Endothelial cell of umbilical vein (primary cell): ENCODE data around the gene KLHL35. TPM values are rescaled to one million over a fixed set of nuclear protein-coding genes. Genes with fewer than 3 reads are reported as not detected.

Experiments used
- BruUV-seq: library from RNA; stranded (reverse); fragments of 400-500 nt; replicated peaks from 2 replicates; lab custom pipeline; 2021; lab: Mats Ljungman, UMichigan
- CTCF ChIA-PET: fragments of 300-600, 350-600 bp; sonication (Branson Sonifier 250); formaldehyde crosslinking; loops from one replicate; lab custom pipeline; 2021; ENCODE audit warnings: antibody characterized with exemption, inconsistent platforms; lab: Charles Lee
- POLR2A ChIA-PET: fragments of 300-600, 350-600 bp; sonication (Branson Sonifier 250); formaldehyde crosslinking; loops from one replicate; lab custom pipeline; 2021; ENCODE audit warnings: antibody characterized with exemption, inconsistent platforms; lab: Charles Lee
- DNase-seq: peaks from one replicate; pipeline ENCODE4 v3.0.0-alpha.2; 2011; ENCODE audit warnings: low read depth, low spot score
- FAIRE-seq: peaks from 2 replicates; lab custom pipeline; 2011; peaks lifted over from hg19 to GRCh38; lab: Jason Lieb, UNC
- H2AFZ ChIP-seq: 2 replicates; pipeline ENCODE4 v1.6.0; 2012; ENCODE audit warnings: low read depth, low read length, control low read depth, inconsistent platforms
- H3K27ac ChIP-seq: 2 replicates; pipeline ENCODE4 v1.5.1; 2011; ENCODE audit warnings: low read depth, mild to moderate bottlenecking, control low read depth, low read length, moderate library complexity; ENCODE audit not compliant: insufficient read depth
- H3K27me3 ChIP-seq, 2 experiments: 2 replicates each; pipeline versions ENCODE4 v1.6.0 to v1.6.1; 2011; ENCODE audit warnings: low read length in 2 of 2, mixed read lengths in 1 of 2; ENCODE audit not compliant: control insufficient read depth in 2 of 2, insufficient read depth in 2 of 2
- H3K36me3 ChIP-seq, 2 experiments: 2 replicates in 1 of 2; 3 replicates in 1 of 2; pipeline ENCODE4 v1.5.1; 2011; ENCODE audit warnings: low read length in 2 of 2, mild to moderate bottlenecking in 1 of 2, moderate library complexity in 1 of 2; ENCODE audit not compliant: control insufficient read depth in 2 of 2, insufficient read depth in 2 of 2; ENCODE audit errors: extremely low read depth in 1 of 2
- H3K4me1 ChIP-seq: 3 replicates; pipeline ENCODE4 v1.5.1; 2011; ENCODE audit warnings: mild to moderate bottlenecking, low read length; ENCODE audit not compliant: control insufficient read depth, insufficient read depth; ENCODE audit errors: extremely low read depth
- H3K4me2 ChIP-seq: 2 replicates; pipeline ENCODE4 v1.6.1; 2011; ENCODE audit warnings: low read length, control low read depth, mixed read lengths; ENCODE audit not compliant: insufficient read depth
- H3K4me3 ChIP-seq, 3 experiments: fragments of 200-600 bp in 1 of 3; sonication (generic), shearing (Covaris generic) in 1 of 3; replicated peaks in 1 of 3; 2 replicates each; pipeline ENCODE4 v1.5.1; 2011 to 2016; ENCODE audit warnings: control low read depth in 3 of 3, low read length in 3 of 3, mild to moderate bottlenecking in 2 of 3, inconsistent platforms in 1 of 3, low read depth in 1 of 3, moderate library complexity in 1 of 3; ENCODE audit not compliant: insufficient read depth in 1 of 3
- H3K79me2 ChIP-seq: 2 replicates; pipeline ENCODE4 v1.6.0; 2012; ENCODE audit warnings: low read length, inconsistent platforms; ENCODE audit not compliant: control insufficient read depth, insufficient read depth
- H3K9ac ChIP-seq: replicated peaks from 2 replicates; pipeline ENCODE3; 2011; ENCODE audit warnings: low read length, control low read depth; ENCODE audit not compliant: insufficient read depth; ENCODE audit errors: extremely low read depth
- H3K9me1 ChIP-seq: replicated peaks from 3 replicates; pipeline ENCODE4 v1.6.0; 2011; ENCODE audit warnings: mild to moderate bottlenecking, low read length; ENCODE audit not compliant: control insufficient read depth, insufficient read depth; ENCODE audit errors: extremely low read depth
- H3K9me3 ChIP-seq: replicated peaks from 2 replicates; pipeline ENCODE4 v1.5.1; 2012; ENCODE audit warnings: low read length, inconsistent platforms; ENCODE audit not compliant: control insufficient read depth, insufficient read depth
- H4K20me1 ChIP-seq: replicated peaks from 2 replicates; pipeline ENCODE3; 2011; ENCODE audit warnings: mild to moderate bottlenecking, low read length; ENCODE audit not compliant: control insufficient read depth, insufficient read depth; ENCODE audit errors: extremely low read depth
- EZH2 ChIP-seq: IDR thresholded peaks from 2 replicates; pipeline ENCODE4 v1.6.1; 2012; ENCODE audit warnings: borderline replicate concordance, low read depth, mild to moderate bottlenecking, moderate library complexity, low read length, inconsistent platforms; ENCODE audit not compliant: severe bottlenecking
- FOS ChIP-seq: IDR thresholded peaks from 2 replicates; pipeline ENCODE4 v1.6.1; 2011; ENCODE audit warnings: mild to moderate bottlenecking, low read length, moderate library complexity, borderline replicate concordance; ENCODE audit not compliant: insufficient read depth
- GATA2 ChIP-seq: IDR thresholded peaks from 2 replicates; pipeline ENCODE4 v1.7.0; 2011; ENCODE audit warnings: low read depth, mild to moderate bottlenecking, moderate library complexity, mixed read lengths, low read length; ENCODE audit not compliant: insufficient read length, insufficient read depth
- JUN ChIP-seq: IDR thresholded peaks from 2 replicates; pipeline ENCODE4 v1.6.1; 2011; ENCODE audit warnings: borderline replicate concordance, low read depth; ENCODE audit not compliant: insufficient read length, insufficient read depth
- MYC ChIP-seq: IDR thresholded peaks from one replicate; pipeline ENCODE4 v1.6.1; 2011; ENCODE audit warnings: mild to moderate bottlenecking, low read depth, low read length
- POLR2A ChIP-seq: IDR thresholded peaks from 2 replicates; pipeline ENCODE4 v1.6.1; 2012; ENCODE audit warnings: low read depth, mild to moderate bottlenecking, control low read depth, low read length
- POLR2AphosphoS5 ChIP-seq: IDR thresholded peaks from 2 replicates; pipeline ENCODE4 v1.6.1; 2012; ENCODE audit warnings: low read depth, mild to moderate bottlenecking, control low read depth, low read length, moderate library complexity; ENCODE audit not compliant: insufficient read depth
- dilution Hi-C: fragments of 300-500 bp; cut with MboI; formaldehyde crosslinking; loops from one replicate; pipeline ENCODE4 v1.15.0; 2019; ENCODE audit warnings: low sequenced_read_pairs; ENCODE audit not compliant: extremely low pct_ligation_motif_present
- intact Hi-C: fragments of 100-400 bp; cut with micrococcal nuclease; formaldehyde crosslinking; loops from one replicate; pipeline ENCODE4 v1.10.0; 2022
- polyA plus RNA-seq, 4 experiments: library from polyadenylated mRNA; depleted of rRNA in 3 of 4; stranded (reverse) in 3 of 4; unstranded in 1 of 4; fragments of >200 nt; gene quantifications; 2 replicates each; pipeline versions ENCODE4 v1.2.1 to v1.2.3, GENCODE V29; 2011 to 2012; ENCODE audit warnings: missing spikeins in 1 of 4
- total RNA-seq: library from RNA; stranded (reverse); gene quantifications from 2 replicates; pipeline ENCODE4 v1.2.3, GENCODE V29; 2021
- TF ChIP-seq, protein P1 (sequence below): IDR thresholded peaks from 2 replicates; pipeline ENCODE4 v1.6.1; 2011; ENCODE audit not compliant: insufficient read depth, insufficient read length
- TF ChIP-seq, protein P2 (sequence below), 2 donors: IDR thresholded peaks; 1 replicate in 1 of 2; 2 replicates in 1 of 2; pipeline ENCODE4 v1.5.1; 2011; ENCODE audit warnings: low read length in 2 of 2, mild to moderate bottlenecking in 2 of 2, moderate library complexity in 2 of 2, control low read depth in 1 of 2, inconsistent platforms in 1 of 2, low read depth in 1 of 2; ENCODE audit not compliant: insufficient read depth in 1 of 2; ENCODE audit errors: extremely low read depth in 1 of 2

KLHL35 gene
- total and polyA plus RNA-seq, 2 donors (not counting 3 experiments of a cell fraction or from before 2014, with no cell fraction given) = 0.97 to 2.3 TPM

DNA sequence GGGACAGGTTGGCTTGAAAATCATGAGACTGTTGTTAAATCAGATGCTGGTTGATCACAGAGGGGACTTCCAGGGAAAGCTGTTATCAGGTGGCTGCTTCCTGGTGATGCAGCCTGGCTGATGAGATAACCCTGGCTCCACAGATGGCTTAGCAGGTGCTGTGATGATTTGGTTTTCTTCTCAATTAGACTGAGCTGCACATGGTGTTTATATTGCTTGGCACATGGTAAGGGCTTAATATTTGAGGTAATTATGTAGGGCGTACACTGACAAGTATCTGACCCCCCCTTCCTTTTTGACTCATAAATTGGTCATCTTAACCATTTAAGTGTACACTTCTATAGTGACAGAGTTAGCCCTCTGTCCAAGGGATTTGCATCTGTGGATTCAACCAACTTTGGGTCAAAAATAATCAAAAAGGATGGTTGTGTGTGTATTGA, 26.6 kb downstream of the KLHL35 start:
- H3K9me1 ChIP-seq = no peaks in the 10 kb centered on the region
- peaks cover 62% of the 10 kb centered on the region for H3K79me2 ChIP-seq
- BruUV-seq = no TSS peak
- H3K4me2 ChIP-seq = no peak overlapping the region
- no peaks in the 10 kb centered on the region for H3K27me3 ChIP-seq
- ChIA-PET POLR2A (interaction anchor here (1.1 kb wide), 1 partner anchor 10 kb away, joined by 3 read pairs; no protein-coding TSS in a partner anchor), CTCF (interaction anchor here (1.0 to 3.7 kb wide), 4 partner anchors 12 to 148 kb away, joined by 3 to 49 read pairs (median 11); no protein-coding TSS in a partner anchor)
- peak; percentile 57 for FAIRE-seq
- intact Hi-C loops (no loop called here), dilution Hi-C loops (no loop called here)
- H4K20me1 ChIP-seq = peaks cover 9% of the 10 kb centered on the region
- TF ChIP-seq POLR2A (peak; percentile 77), POLR2AphosphoS5 (peak; percentile 82), MYC (no peak), GATA2 (peak; percentile 95), FOS (peak; percentile 54), EZH2 (no peak), JUN (no peak)
- TF ChIP-seq, protein P1, sequence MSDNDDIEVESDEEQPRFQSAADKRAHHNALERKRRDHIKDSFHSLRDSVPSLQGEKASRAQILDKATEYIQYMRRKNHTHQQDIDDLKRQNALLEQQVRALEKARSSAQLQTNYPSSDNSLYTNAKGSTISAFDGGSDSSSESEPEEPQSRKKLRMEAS = peak; percentile 42
- TF ChIP-seq, protein P2, sequence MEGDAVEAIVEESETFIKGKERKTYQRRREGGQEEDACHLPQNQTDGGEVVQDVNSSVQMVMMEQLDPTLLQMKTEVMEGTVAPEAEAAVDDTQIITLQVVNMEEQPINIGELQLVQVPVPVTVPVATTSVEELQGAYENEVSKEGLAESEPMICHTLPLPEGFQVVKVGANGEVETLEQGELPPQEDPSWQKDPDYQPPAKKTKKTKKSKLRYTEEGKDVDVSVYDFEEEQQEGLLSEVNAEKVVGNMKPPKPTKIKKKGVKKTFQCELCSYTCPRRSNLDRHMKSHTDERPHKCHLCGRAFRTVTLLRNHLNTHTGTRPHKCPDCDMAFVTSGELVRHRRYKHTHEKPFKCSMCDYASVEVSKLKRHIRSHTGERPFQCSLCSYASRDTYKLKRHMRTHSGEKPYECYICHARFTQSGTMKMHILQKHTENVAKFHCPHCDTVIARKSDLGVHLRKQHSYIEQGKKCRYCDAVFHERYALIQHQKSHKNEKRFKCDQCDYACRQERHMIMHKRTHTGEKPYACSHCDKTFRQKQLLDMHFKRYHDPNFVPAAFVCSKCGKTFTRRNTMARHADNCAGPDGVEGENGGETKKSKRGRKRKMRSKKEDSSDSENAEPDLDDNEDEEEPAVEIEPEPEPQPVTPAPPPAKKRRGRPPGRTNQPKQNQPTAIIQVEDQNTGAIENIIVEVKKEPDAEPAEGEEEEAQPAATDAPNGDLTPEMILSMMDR (IDR thresholded peaks at IDR 0.05; ENCODE audit: extremely low read depth in 1 of 2, insufficient read depth in 1 of 2, low read depth in 1 of 2, low read length in 2 of 2) = no peak
- peaks cover 34 to 44% of the 10 kb centered on the region in 2 experiments for H3K36me3 ChIP-seq
- H2AFZ ChIP-seq = no peak overlapping the region
- no peak overlapping the region for H3K9ac ChIP-seq
- no peak overlapping the region for H3K27ac ChIP-seq
- peak; percentile 94 for DNase-seq
- H3K9me3 ChIP-seq = no peaks in the 10 kb centered on the region
- no peak overlapping the region for H3K4me3 ChIP-seq
- peaks cover 56% of the 10 kb centered on the region for H3K4me1 ChIP-seq
